Placental epithelial cell (primary cell): ENCODE data around the gene ACOT2. TPM values are rescaled to one million over a fixed set of nuclear protein-coding genes. Genes with fewer than 3 reads are reported as not detected.

Experiments used
- total RNA-seq: library from RNA; depleted of rRNA; stranded (reverse); fragments of >200 nt; gene quantifications from 2 replicates; pipeline ENCODE4 v1.2.3, GENCODE V29; 2012

ACOT2 gene, protein sequence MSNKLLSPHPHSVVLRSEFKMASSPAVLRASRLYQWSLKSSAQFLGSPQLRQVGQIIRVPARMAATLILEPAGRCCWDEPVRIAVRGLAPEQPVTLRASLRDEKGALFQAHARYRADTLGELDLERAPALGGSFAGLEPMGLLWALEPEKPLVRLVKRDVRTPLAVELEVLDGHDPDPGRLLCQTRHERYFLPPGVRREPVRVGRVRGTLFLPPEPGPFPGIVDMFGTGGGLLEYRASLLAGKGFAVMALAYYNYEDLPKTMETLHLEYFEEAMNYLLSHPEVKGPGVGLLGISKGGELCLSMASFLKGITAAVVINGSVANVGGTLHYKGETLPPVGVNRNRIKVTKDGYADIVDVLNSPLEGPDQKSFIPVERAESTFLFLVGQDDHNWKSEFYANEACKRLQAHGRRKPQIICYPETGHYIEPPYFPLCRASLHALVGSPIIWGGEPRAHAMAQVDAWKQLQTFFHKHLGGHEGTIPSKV
- 17.7 and 26.7 TPM in 2 replicates for total RNA-seq

DNA sequence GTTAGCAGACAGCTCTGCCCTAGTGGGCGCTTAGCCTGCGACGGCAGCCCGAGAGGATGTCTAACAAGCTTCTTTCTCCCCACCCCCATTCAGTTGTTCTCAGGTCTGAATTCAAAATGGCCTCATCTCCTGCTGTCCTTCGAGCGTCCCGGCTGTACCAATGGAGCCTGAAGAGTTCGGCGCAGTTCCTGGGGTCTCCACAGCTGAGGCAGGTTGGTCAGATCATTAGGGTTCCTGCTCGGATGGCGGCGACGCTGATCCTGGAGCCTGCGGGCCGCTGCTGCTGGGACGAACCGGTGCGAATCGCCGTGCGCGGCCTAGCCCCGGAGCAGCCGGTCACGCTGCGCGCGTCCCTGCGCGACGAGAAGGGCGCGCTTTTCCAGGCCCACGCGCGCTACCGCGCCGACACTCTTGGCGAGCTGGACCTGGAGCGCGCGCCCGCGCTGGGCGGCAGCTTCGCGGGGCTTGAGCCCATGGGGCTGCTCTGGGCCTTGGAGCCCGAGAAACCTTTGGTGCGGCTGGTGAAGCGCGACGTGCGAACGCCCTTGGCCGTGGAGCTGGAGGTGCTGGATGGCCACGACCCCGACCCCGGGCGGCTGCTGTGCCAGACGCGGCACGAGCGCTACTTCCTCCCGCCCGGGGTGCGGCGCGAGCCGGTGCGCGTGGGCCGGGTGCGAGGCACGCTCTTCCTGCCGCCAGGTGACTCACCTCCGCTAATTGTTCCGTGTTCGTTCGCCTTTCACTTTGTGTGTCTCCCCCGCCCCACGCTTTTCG lies at the start of gene ACOT2:
ACOT2 (plus strand) TSS at position 29 of the 774 bp plus-strand sequence; CDS start at position 57, 28 bp downstream.

DNA sequence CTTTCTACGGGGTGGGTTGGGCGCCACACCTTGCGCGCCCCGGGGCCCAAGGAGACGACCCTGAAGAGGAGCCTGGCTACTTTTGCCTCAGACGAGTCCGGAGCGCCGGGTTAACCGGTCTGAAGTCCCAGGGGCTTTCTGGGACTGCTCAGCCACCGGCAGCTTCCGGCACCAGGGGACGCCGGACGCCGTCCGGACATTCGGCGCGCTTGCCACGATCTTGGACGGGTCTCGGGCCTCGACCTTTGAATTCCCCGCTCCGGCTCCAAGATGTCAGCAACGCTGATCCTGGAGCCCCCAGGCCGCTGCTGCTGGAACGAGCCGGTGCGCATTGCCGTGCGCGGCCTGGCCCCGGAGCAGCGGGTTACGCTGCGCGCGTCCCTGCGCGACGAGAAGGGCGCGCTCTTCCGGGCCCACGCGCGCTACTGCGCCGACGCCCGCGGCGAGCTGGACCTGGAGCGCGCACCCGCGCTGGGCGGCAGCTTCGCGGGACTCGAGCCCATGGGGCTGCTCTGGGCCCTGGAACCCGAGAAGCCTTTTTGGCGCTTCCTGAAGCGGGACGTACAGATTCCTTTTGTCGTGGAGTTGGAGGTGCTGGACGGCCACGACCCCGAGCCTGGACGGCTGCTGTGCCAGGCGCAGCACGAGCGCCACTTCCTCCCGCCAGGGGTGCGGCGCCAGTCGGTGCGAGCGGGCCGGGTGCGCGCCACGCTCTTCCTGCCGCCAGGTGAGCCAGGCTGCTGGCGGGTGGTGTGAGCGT lies 22.9 kb downstream of the ACOT2 start, which contains the start of gene ACOT4:
ACOT4 (plus strand) TSS at position 184 of the 760 bp plus-strand sequence; CDS start at position 271, 87 bp downstream.

DNA sequence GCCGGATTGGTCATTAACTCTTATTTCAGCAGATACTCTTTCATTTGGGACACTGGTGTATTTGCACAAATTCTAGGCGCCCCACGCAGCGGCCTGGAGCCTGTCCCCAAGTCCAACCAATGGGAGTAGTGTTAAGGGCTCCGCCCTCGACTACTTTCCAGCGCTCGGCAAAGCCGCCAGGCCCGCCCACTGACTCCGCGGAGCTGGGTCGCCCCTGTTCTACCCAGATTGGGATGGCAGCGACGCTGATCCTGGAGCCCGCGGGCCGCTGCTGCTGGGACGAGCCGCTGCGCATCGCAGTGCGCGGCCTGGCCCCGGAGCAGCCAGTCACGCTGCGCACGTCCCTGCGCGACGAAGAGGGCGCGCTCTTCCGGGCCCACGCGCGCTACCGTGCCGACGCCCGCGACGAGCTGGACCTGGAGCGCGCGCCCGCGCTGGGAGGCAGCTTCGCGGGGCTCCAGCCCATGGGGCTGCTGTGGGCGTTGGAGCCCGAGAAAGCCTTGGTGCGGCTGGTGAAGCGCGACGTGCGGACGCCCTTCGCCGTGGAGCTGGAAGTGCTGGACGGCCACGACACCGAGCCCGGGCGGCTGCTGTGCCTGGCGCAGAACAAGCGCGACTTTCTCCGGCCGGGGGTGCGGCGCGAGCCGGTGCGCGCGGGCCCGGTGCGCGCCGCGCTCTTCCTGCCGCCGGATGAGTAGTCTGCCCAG lies 43.5 kb downstream of the ACOT2 start, which contains the start of gene ACOT6:
ACOT6 (plus strand) TSS at position 179 of the 707 bp plus-strand sequence; CDS start at position 234, 55 bp downstream.

Other genes with a start within 250 kb of the ACOT2 start
- gene NUMB, start 110.7 kb upstream of the ACOT2 start, total RNA-seq, result 21.6 and 26.1 TPM in 2 replicates
- 11.4 and 24.6 TPM in 2 replicates for gene RIOX1, start 78.3 kb upstream of the ACOT2 start, total RNA-seq
- 1.2 and 2.5 TPM in 2 replicates for gene ACOT1, start 32.1 kb upstream of the ACOT2 start, total RNA-seq
- under 0.01 and 0.11 TPM in 2 replicates for gene HEATR4, start 10.3 kb upstream of the ACOT2 start, total RNA-seq
- 0.39 and 3.9 TPM in 2 replicates for gene ACOT4, start 22.7 kb downstream of the ACOT2 start, total RNA-seq
- 0.39 TPM in 1 of 2 replicates, not detected in the other for gene ACOT6, start 43.3 kb downstream of the ACOT2 start, total RNA-seq
- 4.7 and 12.5 TPM in 2 replicates for gene DNAL1, start 75.8 kb downstream of the ACOT2 start, total RNA-seq
- 18.4 and 21.6 TPM in 2 replicates for gene PNMA1, start 145.2 kb downstream of the ACOT2 start, total RNA-seq